GM18526 (cell line): ENCODE measurements around the gene PRKG1.

Source experiments
- POLR2A ChIP-seq: IDR thresholded peaks from 3 replicates; pipeline ENCODE4 v1.6.1; 2011; ENCODE audit not compliant: insufficient read length; ENCODE audit errors: extremely low read depth

The PRKG1 gene

GRCh38 chr10:51425431-51425830, 351.1 kb downstream of the PRKG1 start:
- no peak for TF ChIP-seq POLR2A

- TF ChIP-seq POLR2A, result no peak
Observed at GRCh38 chr10:51427758-51428157, 353.5 kb downstream of the PRKG1 start.

- TF ChIP-seq POLR2A, result no peak
Observed at GRCh38 chr10:51430506-51430905, 356.2 kb downstream of the PRKG1 start.

GRCh38 chr10:51433949-51434475, 359.7 kb downstream of the PRKG1 start:
- no peak for TF ChIP-seq POLR2A

- TF ChIP-seq POLR2A, result no peak
Observed at GRCh38 chr10:51436805-51437204, 362.5 kb downstream of the PRKG1 start.

GRCh38 chr10:51439645-51440044, 365.4 kb downstream of the PRKG1 start:
- TF ChIP-seq POLR2A, result no peak

- TF ChIP-seq POLR2A, result no peak
Observed at GRCh38 chr10:51445588-51445987, 371.3 kb downstream of the PRKG1 start.

GRCh38 chr10:51447119-51447518, 372.8 kb downstream of the PRKG1 start:
- no peak for TF ChIP-seq POLR2A

GRCh38 chr10:51459476-51459875, 385.2 kb downstream of the PRKG1 start:
- TF ChIP-seq POLR2A, result no peak

GRCh38 chr10:51462076-51462779, 387.9 kb downstream of the PRKG1 start:
- TF ChIP-seq POLR2A, result no peak

- no peak for TF ChIP-seq POLR2A
Observed at GRCh38 chr10:51468424-51468823, 394.1 kb downstream of the PRKG1 start.

GRCh38 chr10:51469686-51470085, 395.4 kb downstream of the PRKG1 start:
- TF ChIP-seq POLR2A, result no peak

GRCh38 chr10:51471271-51471670, 397.0 kb downstream of the PRKG1 start:
- no peak for TF ChIP-seq POLR2A

- no peak for TF ChIP-seq POLR2A
Observed at GRCh38 chr10:51472154-51472553, 397.9 kb downstream of the PRKG1 start.

GRCh38 chr10:51479711-51480110, 405.4 kb downstream of the PRKG1 start:
- no peak for TF ChIP-seq POLR2A

- TF ChIP-seq POLR2A, result no peak
Observed at GRCh38 chr10:51485668-51486067, 411.4 kb downstream of the PRKG1 start.

GRCh38 chr10:51487576-51487975, 413.3 kb downstream of the PRKG1 start:
- TF ChIP-seq POLR2A, result no peak
